K562 (cell line): Measurements from ENCODE around the gene ZNF490. TPM values are rescaled to one million over a fixed set of nuclear protein-coding genes. Genes with fewer than 3 reads are reported as not detected.

Source experiments
- ARHGAP35 ChIP-seq: fragments of 450-650 bp; IDR thresholded peaks from 2 replicates; pipeline ENCODE4 v1.6.1; 2018; ENCODE audit not compliant: partially characterized antibody
- ATF4 ChIP-seq: fragments of 450-650 bp; formaldehyde crosslinking; IDR thresholded peaks from 2 replicates; pipeline ENCODE4 v1.4.0; 2022; ENCODE audit warnings: mild to moderate bottlenecking, moderate library complexity
- CCNT2 ChIP-seq: IDR thresholded peaks from 2 replicates; pipeline ENCODE4 v1.6.1; 2011; ENCODE audit warnings: borderline replicate concordance, low read depth, mild to moderate bottlenecking, moderate library complexity, mixed read lengths, low read length; ENCODE audit not compliant: insufficient read length; ENCODE audit errors: extremely low read depth
- CHAMP1 ChIP-seq: fragments of 450-650 bp; IDR thresholded peaks from 2 replicates; pipeline ENCODE4 v1.6.1; 2016; ENCODE audit warnings: mild to moderate bottlenecking
- CSDE1 ChIP-seq, 2 experiments: fragments of 450-650 bp; IDR thresholded peaks; 2 replicates each; pipeline ENCODE4 v1.6.1; 2016; ENCODE audit warnings: mild to moderate bottlenecking in 1 of 2
- CXXC5 ChIP-seq: fragments of 250-450 bp; sonication (Bioruptor Pico); IDR thresholded peaks from 2 replicates; pipeline ENCODE4 v1.8.0; 2022; ENCODE audit warnings: inconsistent platforms, mild to moderate bottlenecking, moderate library complexity
- DNMT1 ChIP-seq: fragments of 450-650 bp; IDR thresholded peaks from 2 replicates; pipeline ENCODE4 v1.6.1; 2016; ENCODE audit warnings: antibody characterized with exemption, mild to moderate bottlenecking
- E2F4 ChIP-seq: sonication (generic); formaldehyde crosslinking; IDR thresholded peaks from 2 replicates; pipeline ENCODE4 v1.8.0; 2022; ENCODE audit warnings: mild to moderate bottlenecking, low read depth, missing genetic modification reagents
- FOXK1 ChIP-seq: sonication (generic); formaldehyde crosslinking; IDR thresholded peaks from 2 replicates; pipeline ENCODE4 v1.8.0; 2022; ENCODE audit warnings: missing genetic modification reagents, mild to moderate bottlenecking, borderline replicate concordance
- ILF3 ChIP-seq: fragments of 450-650 bp; IDR thresholded peaks from 2 replicates; pipeline ENCODE4 v1.6.1; 2018; ENCODE audit warnings: antibody characterized with exemption, mild to moderate bottlenecking, moderate library complexity, borderline replicate concordance
- JUND ChIP-seq, 2 experiments: IDR thresholded peaks; 2 replicates in 1 of 2; 3 replicates in 1 of 2; pipeline ENCODE4 v1.6.1; 2011; ENCODE audit warnings: borderline replicate concordance in 2 of 2, low read depth in 2 of 2, low read length in 2 of 2, improper control_type of control experiment in 1 of 2, missing biosample characterization in 1 of 2, missing genetic modification characterization in 1 of 2, missing genetic modification reagents in 1 of 2
- MIER1 ChIP-seq: fragments of 450-650 bp; IDR thresholded peaks from 2 replicates; pipeline ENCODE4 v1.6.1; 2016; ENCODE audit warnings: antibody characterized with exemption, mild to moderate bottlenecking, low read depth
- MXD1 ChIP-seq: fragments of 250-450 bp; sonication (Bioruptor Pico); IDR thresholded peaks from 2 replicates; pipeline ENCODE4 v1.8.0; 2021; ENCODE audit warnings: borderline replicate concordance, mild to moderate bottlenecking, moderate library complexity; ENCODE audit not compliant: poor library complexity, severe bottlenecking
- NUFIP1 ChIP-seq: fragments of 450-650 bp; IDR thresholded peaks from 2 replicates; pipeline ENCODE4 v1.6.1; 2018; ENCODE audit not compliant: partially characterized antibody
- PHB ChIP-seq: fragments of 250-450 bp; sonication (Bioruptor Pico); IDR thresholded peaks from 2 replicates; pipeline ENCODE4 v1.5.0; 2021
- SRSF9 ChIP-seq: fragments of 200-400 bp; formaldehyde crosslinking; IDR thresholded peaks from 2 replicates; pipeline ENCODE4 v1.6.1; 2017; ENCODE audit warnings: low read depth, low read length, borderline replicate concordance
- TCF7 ChIP-seq: sonication (generic); IDR thresholded peaks from 2 replicates; pipeline ENCODE4 v1.6.1; 2016; ENCODE audit warnings: antibody characterized with exemption, borderline replicate concordance
- TEAD2 ChIP-seq: fragments of 450-650 bp; IDR thresholded peaks from 2 replicates; pipeline ENCODE4 v1.6.1; 2016; ENCODE audit warnings: missing genetic modification characterization, control low read depth, missing compliant biosample characterization
- THRB ChIP-seq: fragments of 450-650 bp; formaldehyde crosslinking; conservative IDR thresholded peaks from 2 replicates; pipeline ENCODE4 v1.4.0; 2022; ENCODE audit warnings: mild to moderate bottlenecking, missing genetic modification characterization
- ZNF324 ChIP-seq: fragments of 250-450 bp; sonication (Bioruptor Pico); IDR thresholded peaks from 2 replicates; pipeline ENCODE4 v1.4.0; 2020; ENCODE audit warnings: mild to moderate bottlenecking
- ZNF444 ChIP-seq: fragments of 250-450 bp; sonication (Bioruptor Pico); IDR thresholded peaks from 2 replicates; pipeline ENCODE4 v1.4.0; 2020; ENCODE audit warnings: mild to moderate bottlenecking, moderate library complexity
- ZNF76 ChIP-seq: fragments of 250-450 bp; sonication (Bioruptor Pico); IDR thresholded peaks from 2 replicates; pipeline ENCODE4 v1.4.0; 2020; ENCODE audit warnings: mild to moderate bottlenecking, moderate library complexity, borderline replicate concordance
- ZSCAN32 ChIP-seq: fragments of 450-650 bp; formaldehyde crosslinking; IDR thresholded peaks from 2 replicates; pipeline ENCODE4 v1.4.0; 2020; ENCODE audit warnings: mild to moderate bottlenecking, moderate library complexity
- ZZZ3 ChIP-seq: fragments of 450-650 bp; IDR thresholded peaks from 2 replicates; pipeline ENCODE4 v1.6.1; 2016; ENCODE audit warnings: antibody characterized with exemption, mild to moderate bottlenecking, moderate library complexity
- polyA plus RNA-seq, 8 experiments: library from polyadenylated mRNA; depleted of rRNA in 4 of 8; stranded (reverse) in 5 of 8; unstranded in 3 of 8; fragments of >200 nt; fragmentation: Nextera tagmentation in 2 of 8; fragmentation: Illumina TruSeq in 1 of 8; extraction: Ambion mirVana in 2 of 8; extraction: Trizol in 1 of 8; gene quantifications; 2 replicates each; pipeline versions ENCODE4 v1.2.1 to v1.2.3, GENCODE V29; 2011 to 2014; ENCODE audit warnings: inconsistent platforms in 1 of 8, missing spikeins in 1 of 8
- total RNA-seq, 7 experiments: library from RNA; depleted of rRNA in 6 of 7; stranded (reverse); fragments of >200 nt in 6 of 7; fragmentation: Illumina TruSeq in 2 of 7; extraction: Trizol in 2 of 7; gene quantifications; 2 replicates each; pipeline versions ENCODE4 v1.2.1 to v1.2.3, GENCODE V29; 2011 to 2021; ENCODE audit warnings: low replicate concordance in 1 of 7

Gene ZNF490
- total and polyA plus RNA-seq, 9 of the 15 experiments (the other 6 are each of a cell fraction or from before 2014, with no cell fraction given) = 0.90 to 8.3 (median 4.4) TPM

GRCh38 chr19:12543855-12544254, 66.8 kb downstream of the ZNF490 start (continued):
- no peak for TF ChIP-seq CHAMP1
- TF ChIP-seq ZSCAN32 (CRISPR knock-in tag) = no peak
- no peak for TF ChIP-seq CSDE1 (IDR thresholded peaks at IDR 0.05)
- TF ChIP-seq ARHGAP35 = no peak
- no peak for TF ChIP-seq ZNF324 (CRISPR knock-in tag)
- TF ChIP-seq SRSF9 = no peak
- TF ChIP-seq E2F4 = no peak
- no peak for TF ChIP-seq NUFIP1
- no peak for TF ChIP-seq MIER1
- TF ChIP-seq FOXK1 = no peak
- TF ChIP-seq TEAD2 (tag) = no peak
- no peak for TF ChIP-seq ZNF76 (CRISPR knock-in tag)
- TF ChIP-seq ZZZ3 = no peak
- no peak for TF ChIP-seq CCNT2
- no peak for TF ChIP-seq THRB (CRISPR knock-in tag)
- no peak for TF ChIP-seq MXD1 (CRISPR knock-in tag)
- peak; percentile 37; the same call in 1 of the 2 replicates for TF ChIP-seq JUND (IDR thresholded peaks at IDR 0.05; ENCODE audit: borderline replicate concordance, low read depth, low read length)
- no peak for TF ChIP-seq JUND (tag; IDR thresholded peaks at IDR 0.05; ENCODE audit: borderline replicate concordance, low read depth, low read length)
- TF ChIP-seq PHB (CRISPR knock-in tag) = no peak
- TF ChIP-seq CXXC5 (CRISPR knock-in tag) = no peak
- TF ChIP-seq ILF3 = no peak
- TF ChIP-seq ATF4 (CRISPR knock-in tag) = no peak
- no peak for TF ChIP-seq DNMT1
- no peak for TF ChIP-seq TCF7
- no peak for TF ChIP-seq ZNF444
